ENCODE results near the gene TENT4A. TPM values are rescaled to one million over a fixed set of nuclear protein-coding genes. Genes with fewer than 3 reads are reported as not detected.
A peak's percentile ranks its signal among the peaks of the same experiment; 100 is the strongest.

Gene TENT4A
- total and polyA plus RNA-seq, 2 of the 13 experiments (the other 11 are each of a cell fraction or from before 2014, with no cell fraction given): 6.3 to 13.3 TPM

GRCh38 chr5:6686915-6687409, 26.3 kb upstream of the TENT4A start (continued):
- TF ChIP-seq ZNF280B (CRISPR knock-in tag; IDR thresholded peaks at IDR 0.05; ENCODE audit: borderline replicate concordance) (no peak), PAX8 (CRISPR knock-in tag; IDR thresholded peaks at IDR 0.05; ENCODE audit: borderline replicate concordance) (no peak), KAT8 (CRISPR knock-in tag; IDR thresholded peaks at IDR 0.05) (peak; percentile 71; the same call in 1 of the 2 replicates), USF2 (IDR thresholded peaks at IDR 0.05; ENCODE audit: low read depth, low read length) (no peak), USF2 (CRISPR knock-in tag; IDR thresholded peaks at IDR 0.05; ENCODE audit: borderline replicate concordance) (no peak), SP5 (CRISPR knock-in tag; IDR thresholded peaks at IDR 0.05; ENCODE audit: borderline replicate concordance, low read depth) (no peak), CENPX (CRISPR knock-in tag; IDR thresholded peaks at IDR 0.05) (no peak)

GRCh38 chr5:6687505-6687904, 25.7 kb upstream of the TENT4A start:
- Histone ChIP-seq H3K4me2 (ENCODE audit: low read depth, low read length) (peak overlapping the region; percentile 66), H3K79me2 (ENCODE audit: insufficient read depth, low read length) (no peaks in the 10 kb centered on the region), H3K27ac (ENCODE audit: extremely low read length, insufficient read depth, low read length) (no peak overlapping the region), H2AFZ (ENCODE audit: low read length) (no peak overlapping the region), H4K20me1 (ENCODE audit: insufficient read depth, low read length) (no peaks in the 10 kb centered on the region), H3K36me3 (replicated peaks in 1 of 2; ENCODE audit: control insufficient read depth in 1 of 2, insufficient read depth in 2 of 2, low read length in 2 of 2) (no peaks in the 10 kb centered on the region), H3K9ac (ENCODE audit: insufficient read depth, low read depth, low read length) (no peak overlapping the region), H3K4me1 (ENCODE audit: insufficient read depth, low read length) (peaks cover 6% of the 10 kb centered on the region; the same call in 1 of the 2 replicates), H3K4me3 (replicated peaks in 1 of 3; ENCODE audit: insufficient read depth in 1 of 3, low read depth in 2 of 3, low read length in 3 of 3) (no peak overlapping the region; a peak in 1 of 6 replicates), H3K27me3 (ENCODE audit: control insufficient read depth in 1 of 2, insufficient read depth in 2 of 2, low read length in 2 of 2) (no peaks in the 10 kb centered on the region; a peak in 1 of 5 replicates), H3K9me3 (ENCODE audit: low read length) (no peaks in the 10 kb centered on the region)
- BruUV-seq (replicated peaks): no TSS peak
- intact Hi-C loops (cut with micrococcal nuclease; ENCODE audit: unreplicated experiment): no loop called here
- in situ Hi-C loops (cut with HindIII; ENCODE audit: extremely low pct_ligation_motif_present, low pct_unique_long_range_greater_than_20kb): no loop called here
- POLR2A ChIA-PET: no interaction called here
- CTCF ChIA-PET (ENCODE audit: low intra/inter-chr PET ratio, low total read pairs): no interaction called here
- 58% methylated on average over 9 of the region's 9 CpGs for WGBS (ENCODE audit: low lambda C conversion rate)
- ATAC-seq (no peak), FAIRE-seq (no peak), DNase-seq (ENCODE audit: low spot score) (no peak)
- TF ChIP-seq ARID4A (CRISPR knock-in tag; IDR thresholded peaks at IDR 0.05; ENCODE audit: borderline replicate concordance): no peak
- no peak for TF ChIP-seq FOXO4 (CRISPR knock-in tag; conservative IDR thresholded peaks at IDR 0.05)
- TF ChIP-seq U2AF2 (IDR thresholded peaks at IDR 0.05; ENCODE audit: low read depth, low read length): no peak
- TF ChIP-seq TERF1 (CRISPR knock-in tag; IDR thresholded peaks at IDR 0.05): no peak
- TF ChIP-seq NFKB2 (CRISPR knock-in tag; IDR thresholded peaks at IDR 0.05; ENCODE audit: borderline replicate concordance): no peak

Data from HepG2 (cell line).